Measurements from ENCODE around the gene NDE1.

Gene NDE1

GRCh38 chr16:15757630-15758251 is 107.7 kb downstream of the NDE1 start:
- in situ Hi-C loops (cut with MboI; ENCODE audit: low sequenced_read_pairs, unreplicated experiment): loop anchor here (10.0 kb wide), 1 partner anchor 57 kb away; no protein-coding TSS in a partner anchor
- no peak for TF ChIP-seq CTCF (IDR thresholded peaks at IDR 0.05; ENCODE audit: borderline replicate concordance, control extremely low read depth, extremely low read depth, insufficient read depth, missing control alignments)

GRCh38 chr16:15759070-15759469 is 109.0 kb downstream of the NDE1 start:
- DNase-seq (ENCODE audit: low spot score): no peak
- in situ Hi-C loops (cut with MboI; ENCODE audit: low sequenced_read_pairs, unreplicated experiment): loop anchor here (10.0 kb wide), 1 partner anchor 56 kb away; no protein-coding TSS in a partner anchor
- TF ChIP-seq CTCF (IDR thresholded peaks at IDR 0.05; ENCODE audit: borderline replicate concordance, control extremely low read depth, extremely low read depth, insufficient read depth, missing control alignments): no peak

More at GRCh38 chr16:15757630-15758251, 107.7 kb downstream of the NDE1 start:
- DNase-seq (ENCODE audit: low spot score): no peak

GRCh38 chr16:15760129-15760528 is 110.1 kb downstream of the NDE1 start:
- TF ChIP-seq CTCF (IDR thresholded peaks at IDR 0.05; ENCODE audit: borderline replicate concordance, control extremely low read depth, extremely low read depth, insufficient read depth, missing control alignments): no peak
- in situ Hi-C loops (cut with MboI; ENCODE audit: low sequenced_read_pairs, unreplicated experiment): no loop called here
- DNase-seq (ENCODE audit: low spot score): no peak

DNA sequence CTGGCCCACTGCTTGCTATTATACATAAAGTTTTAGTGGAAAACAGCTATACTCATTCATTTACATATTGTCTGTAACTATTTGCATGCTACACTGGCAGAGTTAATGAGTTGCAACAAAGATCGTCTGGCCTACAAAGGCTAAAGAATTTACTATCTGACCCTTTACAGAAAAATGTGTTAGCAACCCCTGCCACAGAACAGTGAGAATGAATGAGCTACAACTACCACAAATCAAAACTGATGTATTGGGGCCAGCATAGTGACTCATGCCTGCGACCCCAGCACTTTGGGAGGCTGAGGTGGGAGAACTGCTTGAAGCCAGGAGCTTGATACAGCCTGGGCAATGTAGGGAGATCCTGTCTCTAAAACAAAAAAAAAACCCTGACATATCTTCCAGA is 114.1 kb downstream of the NDE1 start:
- no peak for TF ChIP-seq CTCF (IDR thresholded peaks at IDR 0.05; ENCODE audit: borderline replicate concordance, control extremely low read depth, extremely low read depth, insufficient read depth, missing control alignments)
- no peak for DNase-seq (ENCODE audit: low spot score)
- in situ Hi-C loops (cut with MboI; ENCODE audit: low sequenced_read_pairs, unreplicated experiment): no loop called here

DNA sequence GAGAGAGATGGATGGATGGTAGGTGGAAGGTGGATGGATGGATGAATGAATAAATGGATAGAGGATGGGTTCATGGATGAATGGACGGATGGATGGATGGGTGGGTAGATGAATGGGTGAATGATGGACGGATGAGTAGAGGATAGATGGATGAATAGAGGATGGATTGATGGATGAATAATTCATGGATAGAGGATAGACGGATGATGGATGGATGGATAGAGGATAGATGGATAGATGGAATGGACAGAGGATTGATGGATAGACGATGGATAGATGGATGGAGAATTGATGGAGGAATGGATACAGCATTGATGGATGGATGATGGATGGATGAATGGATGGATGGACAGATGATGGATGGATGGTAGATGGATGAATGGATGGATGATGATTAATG is 115.1 kb downstream of the NDE1 start:
- DNase-seq (ENCODE audit: low spot score): no peak
- in situ Hi-C loops (cut with MboI; ENCODE audit: low sequenced_read_pairs, unreplicated experiment): no loop called here
- no peak for TF ChIP-seq CTCF (IDR thresholded peaks at IDR 0.05; ENCODE audit: borderline replicate concordance, control extremely low read depth, extremely low read depth, insufficient read depth, missing control alignments)

DNA sequence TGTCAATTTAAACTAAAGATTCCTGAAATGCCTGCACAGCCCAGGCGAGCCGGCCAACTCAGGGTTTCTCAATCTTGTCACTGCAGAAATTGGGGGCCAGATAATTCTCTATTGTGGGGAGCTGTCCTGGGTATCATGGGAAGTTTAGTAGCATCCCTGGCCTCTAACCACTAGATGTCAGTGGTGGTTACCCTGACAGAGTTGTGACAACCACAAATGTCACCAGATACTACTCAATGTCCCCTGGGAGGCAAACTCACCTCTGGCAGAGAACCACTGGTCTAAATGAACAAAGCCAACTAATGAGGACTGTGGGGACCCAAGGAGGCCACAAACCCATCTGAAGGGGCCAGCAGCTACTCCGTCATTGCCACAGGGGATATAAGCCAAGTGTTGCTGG is 115.8 kb downstream of the NDE1 start:
- in situ Hi-C loops (cut with MboI; ENCODE audit: low sequenced_read_pairs, unreplicated experiment): no loop called here
- peak; percentile 81 for DNase-seq (ENCODE audit: low spot score)
- peak; percentile 80 for TF ChIP-seq CTCF (IDR thresholded peaks at IDR 0.05; ENCODE audit: borderline replicate concordance, control extremely low read depth, extremely low read depth, insufficient read depth, missing control alignments)

Measured in GM13976 (cell line).